HepG2 (cell line): ENCODE data around the gene ENSA. TPM values are rescaled to one million over a fixed set of nuclear protein-coding genes. Genes with fewer than 3 reads are reported as not detected.

Experiments
- CBX1 ChIP-seq: IDR thresholded peaks from one replicate; pipeline ENCODE4 v1.6.1; 2016; ENCODE audit warnings: antibody characterized with exemption, low read depth
- DNMT1 ChIP-seq: sonication (generic); formaldehyde crosslinking; IDR thresholded peaks from 2 replicates; pipeline ENCODE4 v1.5.1; 2020; ENCODE audit warnings: mild to moderate bottlenecking, missing genetic modification reagents
- DR1 ChIP-seq: sonication (generic); formaldehyde crosslinking; IDR thresholded peaks from 2 replicates; pipeline ENCODE4 v1.8.0; 2021; ENCODE audit warnings: mild to moderate bottlenecking, missing genetic modification reagents, inconsistent platforms
- ELF3 ChIP-seq: IDR thresholded peaks from 2 replicates; pipeline ENCODE4 v1.6.1; 2016; ENCODE audit warnings: missing genetic modification reagents, missing compliant biosample characterization
- FOSL2 ChIP-seq: sonication (generic); formaldehyde crosslinking; IDR thresholded peaks from 2 replicates; pipeline ENCODE4 v1.4.0; 2020; ENCODE audit warnings: missing genetic modification reagents
- GATAD1 ChIP-seq: IDR thresholded peaks from 2 replicates; pipeline ENCODE4 v1.6.1; 2016; ENCODE audit warnings: missing genetic modification reagents, missing compliant biosample characterization
- HMG20B ChIP-seq: conservative IDR thresholded peaks from 2 replicates; pipeline ENCODE4 v1.6.1; 2016; ENCODE audit warnings: missing genetic modification reagents, missing compliant biosample characterization
- IRF2 ChIP-seq: IDR thresholded peaks from 2 replicates; pipeline ENCODE4 v1.6.1; 2018; ENCODE audit warnings: missing genetic modification reagents, missing compliant biosample characterization
- JUNB ChIP-seq: sonication (generic); formaldehyde crosslinking; IDR thresholded peaks from 2 replicates; pipeline ENCODE4 v1.8.0; 2022; ENCODE audit warnings: missing genetic modification reagents, mild to moderate bottlenecking, borderline replicate concordance
- MAFK ChIP-seq, 2 experiments: IDR thresholded peaks in 1 of 2; conservative IDR thresholded peaks in 1 of 2; 2 replicates each; pipeline ENCODE4 v1.6.1; 2011; ENCODE audit warnings: improper control_type of control experiment in 2 of 2, low read length in 2 of 2
- POGZ ChIP-seq: sonication (generic); formaldehyde crosslinking; IDR thresholded peaks from 2 replicates; pipeline ENCODE4 v1.4.0; 2020; ENCODE audit warnings: mild to moderate bottlenecking, missing genetic modification reagents
- SMARCE1 ChIP-seq: fragments of 450-650 bp; IDR thresholded peaks from 2 replicates; pipeline ENCODE4 v1.6.1; 2017; ENCODE audit warnings: borderline replicate concordance
- STAG1 ChIP-seq: sonication (generic); formaldehyde crosslinking; IDR thresholded peaks from 2 replicates; pipeline ENCODE4 v1.4.0; 2020; ENCODE audit warnings: missing genetic modification reagents
- THAP11 ChIP-seq: IDR thresholded peaks from 2 replicates; pipeline ENCODE4 v1.6.1; 2016; ENCODE audit warnings: missing biosample characterization, missing genetic modification reagents
- ZFP90 ChIP-seq: sonication (generic); formaldehyde crosslinking; IDR thresholded peaks from 2 replicates; pipeline ENCODE4 v1.8.0; 2022; ENCODE audit warnings: missing genetic modification reagents, mild to moderate bottlenecking, inconsistent platforms, borderline replicate concordance
- ZMAT3 ChIP-seq: sonication (generic); formaldehyde crosslinking; conservative IDR thresholded peaks from 2 replicates; pipeline ENCODE4 v1.7.0; 2021; ENCODE audit warnings: missing genetic modification reagents
- ZNF260 ChIP-seq: sonication (generic); formaldehyde crosslinking; IDR thresholded peaks from 2 replicates; pipeline ENCODE4 v1.4.0; 2020; ENCODE audit warnings: missing genetic modification reagents, low read depth, mild to moderate bottlenecking, borderline replicate concordance
- ZNF567 ChIP-seq: sonication (generic); formaldehyde crosslinking; IDR thresholded peaks from 2 replicates; pipeline ENCODE4 v1.8.1; 2023; ENCODE audit warnings: mild to moderate bottlenecking, missing genetic modification reagents, borderline replicate concordance
- ZNF652 ChIP-seq: IDR thresholded peaks from 2 replicates; pipeline ENCODE4 v1.6.1; 2016; ENCODE audit warnings: low read depth, borderline replicate concordance
- ZNF781 ChIP-seq: sonication (generic); formaldehyde crosslinking; IDR thresholded peaks from 2 replicates; pipeline ENCODE4 v1.5.1; 2020; ENCODE audit warnings: borderline replicate concordance, mild to moderate bottlenecking, missing genetic modification reagents; ENCODE audit errors: not compliant biosample characterization
- ZSCAN12 ChIP-seq: sonication (generic); formaldehyde crosslinking; IDR thresholded peaks from 2 replicates; pipeline ENCODE4 v1.9.0; 2021; ENCODE audit warnings: mild to moderate bottlenecking, missing genetic modification reagents
- polyA plus RNA-seq, 8 experiments: library from polyadenylated mRNA; depleted of rRNA in 3 of 8; stranded (reverse) in 7 of 8; unstranded in 1 of 8; fragments of >200 nt; fragmentation: Illumina TruSeq in 4 of 8; extraction: Trizol in 4 of 8; gene quantifications; 2 replicates each; pipeline versions ENCODE4 v1.2.1 to v1.2.3, GENCODE V29; 2011 to 2016; ENCODE audit warnings: low read depth in 4 of 8, missing spikeins in 1 of 8, mixed read lengths in 1 of 8; ENCODE audit not compliant: insufficient read depth in 1 of 8
- total RNA-seq, 5 experiments: library from RNA; depleted of rRNA; stranded (reverse); fragments of >200 nt; fragmentation: Illumina TruSeq; extraction: Trizol; gene quantifications; 2 replicates each; pipeline ENCODE4 v1.2.3, GENCODE V29; 2016; ENCODE audit warnings: low read depth in 1 of 5
- TF ChIP-seq, protein P1 (sequence below): IDR thresholded peaks from 2 replicates; pipeline ENCODE4 v1.6.1; 2016; ENCODE audit warnings: low read depth, control low read depth
- TF ChIP-seq, protein P2 (sequence below): sonication (generic); formaldehyde crosslinking; IDR thresholded peaks from 2 replicates; pipeline ENCODE4 v1.4.0; 2020; ENCODE audit warnings: missing genetic modification reagents
- TF ChIP-seq, protein P3 (sequence below): sonication (generic); formaldehyde crosslinking; IDR thresholded peaks from 2 replicates; pipeline ENCODE4 v1.4.0; 2020; ENCODE audit warnings: missing genetic modification reagents
- TF ChIP-seq, protein P4 (sequence below): sonication (generic); formaldehyde crosslinking; IDR thresholded peaks from 2 replicates; pipeline ENCODE4 v1.5.1; 2020; ENCODE audit warnings: missing genetic modification reagents, mild to moderate bottlenecking, borderline replicate concordance
- TF ChIP-seq, protein P5 (sequence below): sonication (generic); formaldehyde crosslinking; IDR thresholded peaks from 2 replicates; pipeline ENCODE4 v1.8.0; 2022; ENCODE audit warnings: mild to moderate bottlenecking, missing genetic modification reagents

The ENSA gene
- total and polyA plus RNA-seq, 2 of the 13 experiments (the other 11 are each of a cell fraction or from before 2014, with no cell fraction given): 54.5 to 111 TPM

DNA sequence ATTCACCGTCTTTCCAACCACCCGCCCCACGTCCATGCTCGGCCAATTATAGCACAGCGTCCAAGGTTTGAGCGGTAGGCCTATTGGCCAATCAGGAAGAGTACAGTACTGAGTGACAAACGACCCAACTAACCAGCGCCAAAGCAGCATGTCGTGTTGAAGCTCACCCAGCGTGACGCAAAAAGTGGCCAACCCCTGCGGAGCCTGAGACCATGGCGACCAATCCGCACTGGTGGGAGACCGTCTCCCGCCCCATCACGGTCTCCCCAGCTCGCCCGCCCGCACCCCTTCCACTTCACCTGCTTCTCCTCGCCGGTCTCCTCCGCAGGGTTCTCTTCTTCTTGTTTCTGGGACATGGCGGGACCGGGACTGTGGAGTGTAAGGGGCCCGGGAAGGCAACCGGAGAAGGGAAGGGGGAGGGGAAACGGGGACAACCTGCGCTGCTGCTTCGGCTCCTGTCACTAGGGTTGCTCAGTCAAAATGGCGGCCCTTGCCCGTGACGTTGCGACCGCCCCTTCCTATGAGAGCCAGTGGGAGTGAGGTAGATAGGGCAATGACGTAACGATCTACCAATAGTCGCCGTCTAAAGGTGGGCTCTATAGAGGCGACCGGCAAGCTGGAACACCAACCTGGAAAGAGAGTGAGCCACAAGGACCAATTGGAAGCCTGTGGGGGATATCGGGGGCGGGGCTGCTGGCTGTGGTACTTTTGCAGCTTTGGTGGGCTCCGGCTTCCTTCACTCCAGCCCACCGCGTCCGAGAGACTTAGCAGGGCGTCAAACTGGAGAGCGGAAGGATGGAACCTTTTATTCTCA lies at the start of gene ENSA (continued):
- TF ChIP-seq, protein P1, sequence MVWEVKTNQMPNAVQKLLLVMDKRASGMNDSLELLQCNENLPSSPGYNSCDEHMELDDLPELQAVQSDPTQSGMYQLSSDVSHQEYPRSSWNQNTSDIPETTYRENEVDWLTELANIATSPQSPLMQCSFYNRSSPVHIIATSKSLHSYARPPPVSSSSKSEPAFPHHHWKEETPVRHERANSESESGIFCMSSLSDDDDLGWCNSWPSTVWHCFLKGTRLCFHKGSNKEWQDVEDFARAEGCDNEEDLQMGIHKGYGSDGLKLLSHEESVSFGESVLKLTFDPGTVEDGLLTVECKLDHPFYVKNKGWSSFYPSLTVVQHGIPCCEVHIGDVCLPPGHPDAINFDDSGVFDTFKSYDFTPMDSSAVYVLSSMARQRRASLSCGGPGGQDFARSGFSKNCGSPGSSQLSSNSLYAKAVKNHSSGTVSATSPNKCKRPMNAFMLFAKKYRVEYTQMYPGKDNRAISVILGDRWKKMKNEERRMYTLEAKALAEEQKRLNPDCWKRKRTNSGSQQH (CRISPR knock-in tag): peak; percentile 28; the same call in 1 of the 2 replicates
- no peak for TF ChIP-seq ZNF781 (CRISPR knock-in tag)
- TF ChIP-seq THAP11 (CRISPR knock-in tag): peak; percentile 74
- peak; percentile 80 for TF ChIP-seq GATAD1 (CRISPR knock-in tag)
- TF ChIP-seq ZMAT3: no peak; the same call in 1 of the 2 replicates
- TF ChIP-seq STAG1 (CRISPR knock-in tag): no peak
- TF ChIP-seq, protein P2, sequence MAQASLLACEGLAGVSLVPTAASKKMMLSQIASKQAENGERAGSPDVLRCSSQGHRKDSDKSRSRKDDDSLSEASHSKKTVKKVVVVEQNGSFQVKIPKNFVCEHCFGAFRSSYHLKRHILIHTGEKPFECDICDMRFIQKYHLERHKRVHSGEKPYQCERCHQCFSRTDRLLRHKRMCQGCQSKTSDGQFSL (CRISPR knock-in tag): no peak
- TF ChIP-seq CBX1: peak; percentile 54
- no peak for TF ChIP-seq ZNF652 (CRISPR knock-in tag)
- no peak for TF ChIP-seq IRF2 (CRISPR knock-in tag)
- TF ChIP-seq ZNF567 (CRISPR knock-in tag): peak; percentile 77; the same call in 1 of the 2 replicates
- peak; percentile 90 for TF ChIP-seq POGZ (CRISPR knock-in tag)
- TF ChIP-seq DR1 (CRISPR knock-in tag): no peak
- TF ChIP-seq ZSCAN12 (CRISPR knock-in tag): no peak
- TF ChIP-seq MAFK (conservative IDR thresholded peaks at IDR 0.05 in 1 of 2, IDR thresholded peaks at IDR 0.05 in 1 of 2; ENCODE audit: low read length in 2 of 2): no peak
- TF ChIP-seq, protein P3, sequence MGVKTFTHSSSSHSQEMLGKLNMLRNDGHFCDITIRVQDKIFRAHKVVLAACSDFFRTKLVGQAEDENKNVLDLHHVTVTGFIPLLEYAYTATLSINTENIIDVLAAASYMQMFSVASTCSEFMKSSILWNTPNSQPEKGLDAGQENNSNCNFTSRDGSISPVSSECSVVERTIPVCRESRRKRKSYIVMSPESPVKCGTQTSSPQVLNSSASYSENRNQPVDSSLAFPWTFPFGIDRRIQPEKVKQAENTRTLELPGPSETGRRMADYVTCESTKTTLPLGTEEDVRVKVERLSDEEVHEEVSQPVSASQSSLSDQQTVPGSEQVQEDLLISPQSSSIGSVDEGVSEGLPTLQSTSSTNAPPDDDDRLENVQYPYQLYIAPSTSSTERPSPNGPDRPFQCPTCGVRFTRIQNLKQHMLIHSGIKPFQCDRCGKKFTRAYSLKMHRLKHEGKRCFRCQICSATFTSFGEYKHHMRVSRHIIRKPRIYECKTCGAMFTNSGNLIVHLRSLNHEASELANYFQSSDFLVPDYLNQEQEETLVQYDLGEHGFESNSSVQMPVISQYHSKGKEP (CRISPR knock-in tag): peak; percentile 27; the same call in 1 of the 2 replicates
- TF ChIP-seq HMG20B (CRISPR knock-in tag): no peak
- no peak for TF ChIP-seq DNMT1
- TF ChIP-seq, protein P4, sequence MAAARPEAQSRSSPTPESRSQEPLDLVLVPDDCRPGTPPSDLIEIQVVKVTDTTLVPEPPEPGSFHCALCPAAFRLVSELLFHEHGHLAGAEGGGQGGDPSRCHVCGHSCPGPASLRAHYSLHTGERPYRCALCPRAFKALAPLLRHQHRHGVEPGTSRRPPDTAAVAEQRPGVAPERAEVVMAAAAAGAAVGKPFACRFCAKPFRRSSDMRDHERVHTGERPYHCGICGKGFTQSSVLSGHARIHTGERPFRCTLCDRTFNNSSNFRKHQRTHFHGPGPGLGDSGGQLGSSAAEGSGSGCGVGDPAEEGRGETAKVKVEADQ (CRISPR knock-in tag): peak; percentile 75; the same call in 1 of the 2 replicates
- no peak for TF ChIP-seq JUNB (CRISPR knock-in tag)
- no peak for TF ChIP-seq ZFP90 (CRISPR knock-in tag)
- peak; percentile 45 for TF ChIP-seq ELF3
- no peak for TF ChIP-seq ZNF260 (CRISPR knock-in tag)
- TF ChIP-seq FOSL2 (CRISPR knock-in tag): peak; percentile 8; the same call in 1 of the 2 replicates
- TF ChIP-seq, protein P5, sequence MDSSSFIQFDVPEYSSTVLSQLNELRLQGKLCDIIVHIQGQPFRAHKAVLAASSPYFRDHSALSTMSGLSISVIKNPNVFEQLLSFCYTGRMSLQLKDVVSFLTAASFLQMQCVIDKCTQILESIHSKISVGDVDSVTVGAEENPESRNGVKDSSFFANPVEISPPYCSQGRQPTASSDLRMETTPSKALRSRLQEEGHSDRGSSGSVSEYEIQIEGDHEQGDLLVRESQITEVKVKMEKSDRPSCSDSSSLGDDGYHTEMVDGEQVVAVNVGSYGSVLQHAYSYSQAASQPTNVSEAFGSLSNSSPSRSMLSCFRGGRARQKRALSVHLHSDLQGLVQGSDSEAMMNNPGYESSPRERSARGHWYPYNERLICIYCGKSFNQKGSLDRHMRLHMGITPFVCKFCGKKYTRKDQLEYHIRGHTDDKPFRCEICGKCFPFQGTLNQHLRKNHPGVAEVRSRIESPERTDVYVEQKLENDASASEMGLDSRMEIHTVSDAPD (CRISPR knock-in tag): no peak
- no peak for TF ChIP-seq SMARCE1
